GM19351 (cell line): ENCODE results near the gene DNAJA2.
A peak's percentile ranks its signal among the peaks of the same experiment; 100 is the strongest.
"Not testable (repeated sequence)": the region's sequence is repeated elsewhere in the genome, so short reads cannot be mapped to it uniquely, and the experiment has no call there.

ENCODE experiments used
- ATAC-seq: cut with Tn5 transposase; IDR thresholded peaks from one replicate; pipeline ENCODE4 v1.9.1; 2021; ENCODE audit warnings: mild to moderate bottlenecking, moderate library complexity; ENCODE audit not compliant: unreplicated experiment

The DNAJA2 gene

GRCh38 chr16:46973207-46973995, at the start of gene DNAJA2:
Gene DNAJA2, minus strand, starts transcription at chr16:46973674. Its CDS starts 102 bp downstream, at chr16:46973572.
- ATAC-seq = peak; percentile 83

GRCh38 chr16:47019568-47019967, 46.1 kb upstream of the DNAJA2 start:
- no peak for ATAC-seq

- peak; percentile 100 for ATAC-seq
Measured at GRCh38 chr16:47018223-47018891, 44.9 kb upstream of the DNAJA2 start.

GRCh38 chr16:47017636-47018035, 44.2 kb upstream of the DNAJA2 start:
- ATAC-seq = no peak

GRCh38 chr16:47016700-47017133, 43.2 kb upstream of the DNAJA2 start:
- ATAC-seq = peak; percentile 40

GRCh38 chr16:47013910-47014309, 40.4 kb upstream of the DNAJA2 start:
- ATAC-seq = no peak

- no peak for ATAC-seq
Measured at GRCh38 chr16:47013172-47013571, 39.7 kb upstream of the DNAJA2 start.

GRCh38 chr16:47010812-47011211, 37.3 kb upstream of the DNAJA2 start:
- ATAC-seq = not testable (repeated sequence)

- no peak for ATAC-seq
Measured at GRCh38 chr16:47008612-47009011, 35.1 kb upstream of the DNAJA2 start.

GRCh38 chr16:47008174-47008573, 34.7 kb upstream of the DNAJA2 start:
- no peak for ATAC-seq

GRCh38 chr16:47004652-47005051, 31.2 kb upstream of the DNAJA2 start:
- ATAC-seq = no peak

GRCh38 chr16:47000066-47000465, 26.6 kb upstream of the DNAJA2 start:
- not testable (repeated sequence) for ATAC-seq

GRCh38 chr16:46997844-46998243, 24.4 kb upstream of the DNAJA2 start:
- ATAC-seq = no peak

- ATAC-seq = no peak
Measured at GRCh38 chr16:46996952-46997458, 23.5 kb upstream of the DNAJA2 start.

- peak; percentile 62 for ATAC-seq
Measured at GRCh38 chr16:46996391-46996790, 22.9 kb upstream of the DNAJA2 start.

- no peak for ATAC-seq
Measured at GRCh38 chr16:46991729-46992704, 18.5 kb upstream of the DNAJA2 start.

- ATAC-seq = no peak
Measured at GRCh38 chr16:46986896-46987295, 13.4 kb upstream of the DNAJA2 start.

GRCh38 chr16:46986438-46986837, 13.0 kb upstream of the DNAJA2 start:
- ATAC-seq = no peak

GRCh38 chr16:46982335-46982734, 8.9 kb upstream of the DNAJA2 start:
- ATAC-seq = no peak

- no peak for ATAC-seq
Measured at GRCh38 chr16:46980926-46981325, 7.5 kb upstream of the DNAJA2 start.

GRCh38 chr16:46976550-46976949, 3.1 kb upstream of the DNAJA2 start:
- no peak for ATAC-seq
